Stimulated activated memory B cell treated with anti-CD40 and anti-IgM and Interleukin-4, amounts not matched to agents 10 μg/mL and 1 μg/mL and 100 μg/mL, for 72 hours (primary cell): ENCODE results near the gene TAS2R1.

Experiments used
- ATAC-seq: fragments of 150-1000 bp; cut with Tn5 transposase; 2 replicates; pipeline ENCODE4 v1.10.0; 2021
- H3K27ac Mint-ChIP-seq: one replicate; pipeline ENCODE4 v1.8.0; 2022; ENCODE audit warnings: mild to moderate bottlenecking, mixed read lengths
- H3K27me3 Mint-ChIP-seq: one replicate; pipeline ENCODE4 v1.8.0; 2022; ENCODE audit warnings: mixed read lengths
- H3K36me3 Mint-ChIP-seq: one replicate; pipeline ENCODE4 v1.8.0; 2022; ENCODE audit warnings: mixed read lengths
- H3K4me1 Mint-ChIP-seq: one replicate; pipeline ENCODE4 v1.8.0; 2022; ENCODE audit warnings: mixed read lengths
- H3K4me3 Mint-ChIP-seq: one replicate; pipeline ENCODE4 v1.8.0; 2022; ENCODE audit warnings: mild to moderate bottlenecking, moderate library complexity, mixed read lengths
- H3K9me3 Mint-ChIP-seq: one replicate; pipeline ENCODE4 v1.8.0; 2022; ENCODE audit warnings: mixed read lengths

Gene TAS2R1

DNA sequence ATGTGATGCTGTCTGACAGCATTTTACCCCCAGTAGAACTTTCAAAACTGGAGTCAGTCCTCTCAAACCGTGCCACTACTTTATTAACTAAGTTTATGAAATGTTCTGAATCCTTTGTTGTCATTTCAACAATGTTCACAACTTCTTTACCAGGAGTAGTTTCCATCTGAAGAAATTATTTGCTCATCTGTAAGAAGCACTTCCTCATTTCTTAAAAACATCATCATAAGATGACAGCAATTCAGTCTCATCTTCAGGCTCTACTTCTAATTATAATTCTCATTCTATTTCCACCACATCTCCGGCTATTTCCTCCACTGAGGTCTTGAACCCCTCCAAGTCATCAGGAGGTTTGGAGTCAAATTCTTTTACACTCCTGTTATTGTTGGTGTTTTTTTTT, 2.3 kb upstream of the TAS2R1 start:
- Mint-ChIP-seq H3K9me3 (peaks cover 31% of the 10 kb centered on the region), H3K36me3 (no peaks in the 10 kb centered on the region), H3K4me1 (no peaks in the 10 kb centered on the region), H3K27ac (no peak overlapping the region), H3K4me3 (no peak overlapping the region), H3K27me3 (no peaks in the 10 kb centered on the region)
- no peak for ATAC-seq

DNA sequence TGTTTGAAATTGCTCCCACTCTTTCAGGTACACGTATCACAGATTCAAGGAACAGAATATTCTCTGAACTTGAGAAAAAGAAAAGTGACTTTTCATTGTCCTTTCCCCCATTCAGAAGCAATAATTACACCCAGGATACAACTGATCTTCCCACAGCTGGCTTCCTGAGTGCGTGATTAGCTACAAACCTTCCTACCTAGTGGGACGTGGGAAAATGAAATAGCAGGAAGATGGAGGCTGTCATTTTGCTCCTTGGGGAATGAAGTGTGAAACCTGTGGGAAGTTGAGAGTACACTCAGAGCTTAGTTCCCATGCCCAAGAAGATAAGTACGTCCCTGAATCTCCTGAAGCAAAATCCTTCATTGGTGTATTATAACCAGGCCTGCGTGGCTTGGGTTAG, 2.6 kb downstream of the TAS2R1 start:
- no peak overlapping the region for H3K4me3 Mint-ChIP-seq
- H3K27ac Mint-ChIP-seq, result no peak overlapping the region
- H3K27me3 Mint-ChIP-seq, result no peaks in the 10 kb centered on the region
- no peaks in the 10 kb centered on the region for H3K4me1 Mint-ChIP-seq
- no peaks in the 10 kb centered on the region for H3K36me3 Mint-ChIP-seq
- ATAC-seq, result no peak
- H3K9me3 Mint-ChIP-seq, result peaks cover 5% of the 10 kb centered on the region

DNA sequence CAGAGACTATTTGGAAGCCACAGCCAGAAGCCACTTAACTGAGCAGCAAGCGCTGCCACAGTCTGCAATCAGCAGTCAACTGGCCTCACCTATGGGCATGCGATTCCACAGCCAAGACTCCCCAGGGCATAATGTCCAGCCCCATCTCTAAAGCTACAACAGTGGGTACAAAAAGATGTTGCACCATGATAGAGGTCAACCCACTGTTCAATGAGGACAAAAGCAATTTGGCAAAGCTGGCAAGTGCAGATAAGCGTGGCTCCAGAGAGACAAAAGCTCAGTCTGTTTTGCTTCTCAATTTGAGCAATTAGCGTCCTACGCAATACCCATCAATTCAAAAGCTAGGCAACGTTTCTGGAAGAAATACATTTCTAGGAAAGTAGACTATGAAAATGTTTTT, 3.2 kb downstream of the TAS2R1 start:
- ATAC-seq, result no peak
- Mint-ChIP-seq H3K27me3 (no peaks in the 10 kb centered on the region), H3K27ac (no peak overlapping the region), H3K9me3 (peaks cover 6% of the 10 kb centered on the region), H3K4me1 (no peaks in the 10 kb centered on the region), H3K4me3 (no peak overlapping the region), H3K36me3 (no peaks in the 10 kb centered on the region)

DNA sequence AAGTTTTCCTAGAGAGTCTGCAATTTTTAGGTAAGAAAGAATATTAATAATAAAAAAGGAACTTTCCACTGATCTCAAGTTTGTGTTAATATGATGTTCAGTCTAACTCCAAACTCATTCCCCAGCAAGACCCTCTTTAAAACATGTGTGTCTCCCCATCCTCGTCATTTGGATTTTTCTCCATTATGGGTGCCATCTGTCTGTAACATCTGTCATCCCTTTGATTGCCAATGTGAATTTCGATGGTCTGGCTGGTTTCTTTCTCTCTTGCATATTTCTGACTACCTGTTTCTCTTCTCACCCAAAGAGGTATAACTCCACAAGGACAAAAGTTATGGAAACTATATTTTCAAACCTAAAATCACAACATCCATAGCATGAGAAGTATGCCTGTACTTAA, 4.4 kb downstream of the TAS2R1 start:
- Mint-ChIP-seq H3K4me1 (no peaks in the 10 kb centered on the region), H3K36me3 (no peaks in the 10 kb centered on the region), H3K27ac (no peak overlapping the region), H3K9me3 (peaks cover 6% of the 10 kb centered on the region), H3K4me3 (no peak overlapping the region), H3K27me3 (no peaks in the 10 kb centered on the region)
- no peak for ATAC-seq

DNA sequence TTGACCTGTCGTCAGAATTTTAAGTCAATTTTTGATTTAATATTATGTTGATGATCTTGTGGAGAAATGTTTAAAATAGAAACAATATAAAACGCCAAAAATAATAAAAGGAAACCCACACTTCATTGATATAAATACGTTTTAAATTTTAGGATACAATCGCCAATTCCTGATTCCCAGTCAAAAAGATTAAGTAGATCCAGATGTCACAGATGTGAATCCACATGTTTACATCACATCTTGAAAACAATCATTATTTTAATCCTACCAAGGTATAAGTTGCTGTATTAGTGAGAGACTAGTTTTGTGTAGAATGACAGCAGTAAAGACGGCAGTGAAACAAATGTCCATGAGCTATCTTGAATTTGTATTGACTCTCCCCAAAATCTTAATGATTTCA, 4.9 kb downstream of the TAS2R1 start:
- H3K27ac Mint-ChIP-seq, result no peak overlapping the region
- no peak for ATAC-seq
- no peaks in the 10 kb centered on the region for H3K27me3 Mint-ChIP-seq
- no peaks in the 10 kb centered on the region for H3K36me3 Mint-ChIP-seq
- H3K9me3 Mint-ChIP-seq, result peaks cover 6% of the 10 kb centered on the region
- H3K4me3 Mint-ChIP-seq, result no peak overlapping the region
- no peaks in the 10 kb centered on the region for H3K4me1 Mint-ChIP-seq

DNA sequence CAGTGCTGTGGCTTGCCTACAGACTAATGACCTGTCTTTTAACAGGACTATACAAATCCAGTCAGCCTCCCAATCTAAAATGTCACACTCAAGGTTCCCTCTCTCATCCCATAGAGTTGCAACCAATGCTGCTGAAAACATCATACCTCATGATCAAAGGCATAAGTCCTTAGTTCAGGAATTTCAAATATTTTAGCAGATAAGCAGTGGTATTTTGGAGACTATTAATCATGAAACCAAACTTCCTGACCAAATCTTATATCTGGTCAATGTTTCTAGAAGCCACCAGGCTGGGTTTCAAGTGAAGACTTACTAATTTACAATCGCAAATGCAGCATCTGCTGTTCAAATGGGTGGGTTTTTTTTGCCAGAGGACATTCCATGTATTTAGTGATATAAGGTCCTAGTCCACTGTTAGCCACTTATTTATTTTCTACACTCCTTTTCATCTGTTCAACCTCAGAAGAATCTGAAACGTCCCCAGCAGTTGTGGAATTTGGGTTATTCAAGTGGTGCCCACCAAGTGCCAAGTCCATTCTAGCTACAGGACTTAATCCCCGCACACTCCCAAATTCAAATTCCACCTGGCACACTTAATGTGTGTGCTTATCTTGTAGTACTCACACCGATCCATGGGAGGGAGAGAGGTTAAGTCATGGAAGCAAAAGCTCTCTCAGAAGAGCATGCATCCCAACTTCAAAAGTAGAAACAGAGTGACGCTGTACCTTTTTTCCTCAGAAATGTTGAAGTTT, 5.8 kb downstream of the TAS2R1 start:
- Mint-ChIP-seq H3K4me1 (no peaks in the 10 kb centered on the region), H3K27ac (no peak overlapping the region), H3K36me3 (no peaks in the 10 kb centered on the region), H3K27me3 (no peaks in the 10 kb centered on the region), H3K9me3 (peaks cover 6% of the 10 kb centered on the region), H3K4me3 (no peak overlapping the region)
- ATAC-seq, result no peak

DNA sequence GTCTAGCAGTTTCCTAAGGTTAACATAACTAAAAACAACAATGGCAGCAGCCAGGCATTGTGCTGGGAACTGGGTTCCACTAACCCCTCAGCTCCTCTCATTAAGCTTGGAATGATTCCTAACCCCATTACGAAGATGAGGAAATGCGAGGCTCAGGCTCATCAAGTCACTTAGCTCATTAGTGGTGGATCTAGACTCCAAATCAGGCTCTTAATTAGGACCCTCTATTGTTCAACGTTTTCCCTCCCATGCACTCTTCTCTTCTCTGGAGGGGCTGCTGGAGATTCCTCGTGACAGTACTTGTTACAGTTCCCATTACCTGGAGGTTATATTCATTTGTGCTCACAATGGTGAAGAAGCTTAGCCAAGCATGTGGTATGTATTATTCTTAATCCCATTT, 6.5 kb downstream of the TAS2R1 start:
- peaks cover 2% of the 10 kb centered on the region for H3K9me3 Mint-ChIP-seq
- no peak overlapping the region for H3K27ac Mint-ChIP-seq
- H3K27me3 Mint-ChIP-seq, result no peaks in the 10 kb centered on the region
- no peaks in the 10 kb centered on the region for H3K4me1 Mint-ChIP-seq
- ATAC-seq, result no peak
- no peak overlapping the region for H3K4me3 Mint-ChIP-seq
- H3K36me3 Mint-ChIP-seq, result no peaks in the 10 kb centered on the region

DNA sequence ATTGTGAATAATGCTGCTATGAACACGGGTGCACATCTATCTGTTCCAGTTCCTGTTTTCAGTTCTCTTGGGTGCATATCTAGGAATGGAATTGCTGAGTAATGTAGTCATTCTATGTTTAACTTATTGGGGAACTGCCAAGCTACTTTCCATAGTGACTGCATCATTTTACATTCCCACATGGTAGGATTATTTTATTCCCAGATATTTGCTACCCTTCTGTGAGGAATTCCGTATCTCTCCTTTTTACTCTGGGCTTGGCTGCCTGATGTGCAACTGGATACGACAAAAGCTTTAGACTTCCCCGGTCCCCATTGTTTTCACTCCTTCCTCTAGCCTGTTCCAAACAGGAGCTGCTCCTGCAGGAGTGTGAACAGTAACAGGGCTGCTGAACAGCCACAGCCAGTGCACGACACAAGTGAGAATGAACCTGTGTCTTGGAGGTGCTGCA, 7.2 kb downstream of the TAS2R1 start:
- Mint-ChIP-seq H3K27ac (no peak overlapping the region), H3K27me3 (no peaks in the 10 kb centered on the region), H3K4me1 (no peaks in the 10 kb centered on the region), H3K9me3 (peaks cover 2% of the 10 kb centered on the region), H3K4me3 (no peak overlapping the region), H3K36me3 (no peaks in the 10 kb centered on the region)
- ATAC-seq, result no peak

DNA sequence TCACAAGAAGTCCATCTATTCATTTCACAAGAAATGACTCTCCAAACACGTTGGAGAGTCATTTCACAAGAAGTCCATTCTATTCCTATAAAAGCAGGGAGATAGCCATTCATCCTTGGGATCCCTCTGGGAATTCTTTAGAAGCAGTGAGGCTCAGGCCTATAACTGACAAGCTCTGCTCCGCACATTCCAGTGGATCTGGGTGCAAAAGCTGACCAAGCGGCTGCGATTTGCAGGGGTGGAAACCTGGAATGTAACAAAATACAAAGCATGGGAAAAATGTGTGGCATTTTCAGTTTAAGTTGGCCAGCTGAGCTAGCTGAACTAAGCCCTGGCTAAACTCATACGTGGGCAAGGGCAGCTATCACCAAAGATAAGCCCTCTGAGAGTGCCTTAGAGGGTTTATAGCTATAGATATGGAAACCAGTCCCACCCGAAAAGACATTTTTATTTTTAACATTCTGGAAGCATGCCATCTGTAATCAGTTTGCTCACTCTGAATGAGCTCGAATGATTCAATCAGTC, 8.7 kb downstream of the TAS2R1 start:
- Mint-ChIP-seq H3K9me3 (peaks cover 2% of the 10 kb centered on the region), H3K36me3 (no peaks in the 10 kb centered on the region), H3K27ac (no peak overlapping the region), H3K4me3 (no peak overlapping the region), H3K4me1 (no peaks in the 10 kb centered on the region), H3K27me3 (no peaks in the 10 kb centered on the region)
- ATAC-seq, result no peak

DNA sequence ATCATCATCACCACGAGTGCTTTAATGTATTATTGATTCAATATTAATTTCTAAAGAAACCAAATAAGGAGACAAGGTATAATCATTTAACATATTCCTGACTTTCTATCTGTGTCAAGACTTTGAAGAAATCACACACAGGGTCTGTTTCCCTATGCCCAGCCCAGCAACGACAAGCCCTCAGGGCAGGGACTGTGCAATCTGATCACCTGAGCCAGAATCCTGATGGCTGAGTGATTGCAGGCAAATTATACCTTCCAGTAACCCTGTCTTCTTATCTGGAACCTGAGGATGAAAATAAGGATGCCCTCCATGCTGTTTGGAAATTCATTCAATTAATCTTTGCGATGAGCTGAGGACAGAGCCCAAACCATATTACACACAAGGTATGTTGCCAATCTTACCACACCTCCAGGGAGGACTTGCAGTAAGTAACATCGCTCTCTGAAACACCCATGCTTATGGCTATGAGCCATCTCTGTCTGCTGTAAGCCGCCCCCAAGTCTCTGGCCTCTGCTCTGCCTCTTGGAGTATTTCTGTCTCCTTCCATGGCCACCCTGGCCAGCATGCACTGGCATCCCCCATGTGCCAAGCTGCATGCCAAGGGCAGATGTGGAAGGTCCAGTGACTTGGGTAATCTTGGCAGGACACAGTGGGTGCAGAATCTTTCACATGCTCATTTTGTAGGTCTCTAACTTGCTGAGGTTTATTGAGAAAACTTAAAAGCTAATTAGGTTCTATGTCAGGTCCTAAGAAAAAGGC, 10.6 kb downstream of the TAS2R1 start:
- H3K4me3 Mint-ChIP-seq, result no peak overlapping the region
- H3K4me1 Mint-ChIP-seq, result no peaks in the 10 kb centered on the region
- no peaks in the 10 kb centered on the region for H3K36me3 Mint-ChIP-seq
- ATAC-seq, result no peak
- H3K27ac Mint-ChIP-seq, result no peak overlapping the region
- no peaks in the 10 kb centered on the region for H3K27me3 Mint-ChIP-seq
- H3K9me3 Mint-ChIP-seq, result peaks cover 6% of the 10 kb centered on the region

DNA sequence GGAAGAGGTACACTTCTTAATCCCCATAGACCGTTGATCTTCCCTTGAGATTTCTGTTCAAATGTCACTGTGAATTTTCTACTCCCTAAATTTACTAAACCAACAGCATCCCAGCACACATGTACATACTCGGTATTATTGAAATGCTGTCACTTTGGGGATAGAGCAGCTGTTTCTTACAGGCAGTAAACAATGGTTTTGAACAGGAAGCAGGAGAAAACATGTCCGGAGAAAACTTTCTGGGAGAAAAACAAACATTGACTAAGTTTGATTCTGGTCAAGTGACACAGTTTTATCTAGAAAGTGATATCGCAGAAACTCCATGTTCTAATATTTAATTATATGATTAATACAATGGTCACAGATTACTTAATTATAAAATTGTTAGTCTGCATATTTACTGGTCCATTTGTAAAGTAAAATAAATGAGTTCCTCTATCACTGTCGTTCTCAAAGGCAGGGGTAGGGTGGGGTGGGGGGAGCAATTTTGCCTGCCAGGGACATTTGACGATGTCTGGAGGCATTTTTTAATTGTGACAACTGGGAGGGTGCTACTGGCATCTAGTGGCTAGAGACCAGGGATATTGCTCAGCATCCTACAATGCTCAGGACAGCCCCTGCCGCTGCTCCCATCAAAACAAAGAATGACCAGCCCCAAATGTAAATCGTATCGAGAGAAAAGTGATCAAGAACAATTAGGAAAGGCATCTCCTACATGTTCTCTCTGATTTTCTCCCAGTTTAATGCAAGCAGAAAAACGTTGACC, 12.2 kb downstream of the TAS2R1 start:
- Mint-ChIP-seq H3K27me3 (no peaks in the 10 kb centered on the region), H3K36me3 (no peaks in the 10 kb centered on the region), H3K4me1 (no peaks in the 10 kb centered on the region), H3K4me3 (no peak overlapping the region), H3K9me3 (peaks cover 7% of the 10 kb centered on the region), H3K27ac (no peak overlapping the region)
- ATAC-seq, result no peak

DNA sequence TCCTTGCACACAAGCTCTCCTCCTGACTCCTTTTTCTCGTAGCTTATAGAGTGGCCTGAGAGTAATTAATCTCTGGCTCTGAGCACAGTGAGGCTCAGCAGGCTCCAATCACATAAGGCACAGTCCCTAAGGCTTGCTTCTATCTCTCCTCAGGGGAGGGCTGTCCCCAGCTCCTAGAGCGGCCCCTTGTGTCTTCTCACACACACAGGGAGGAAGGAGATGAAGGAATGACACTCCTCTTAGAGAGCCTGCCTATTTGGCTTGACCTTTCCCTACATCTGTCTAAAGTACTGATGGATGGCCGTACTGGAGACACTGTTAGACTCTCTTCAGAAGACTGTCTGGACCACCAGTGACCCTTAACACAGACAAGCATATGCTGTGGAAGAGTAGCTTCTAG, 12.9 kb downstream of the TAS2R1 start:
- no peak for ATAC-seq
- no peaks in the 10 kb centered on the region for H3K4me1 Mint-ChIP-seq
- no peaks in the 10 kb centered on the region for H3K27me3 Mint-ChIP-seq
- no peak overlapping the region for H3K4me3 Mint-ChIP-seq
- no peaks in the 10 kb centered on the region for H3K36me3 Mint-ChIP-seq
- no peak overlapping the region for H3K27ac Mint-ChIP-seq
- H3K9me3 Mint-ChIP-seq, result peaks cover 6% of the 10 kb centered on the region

DNA sequence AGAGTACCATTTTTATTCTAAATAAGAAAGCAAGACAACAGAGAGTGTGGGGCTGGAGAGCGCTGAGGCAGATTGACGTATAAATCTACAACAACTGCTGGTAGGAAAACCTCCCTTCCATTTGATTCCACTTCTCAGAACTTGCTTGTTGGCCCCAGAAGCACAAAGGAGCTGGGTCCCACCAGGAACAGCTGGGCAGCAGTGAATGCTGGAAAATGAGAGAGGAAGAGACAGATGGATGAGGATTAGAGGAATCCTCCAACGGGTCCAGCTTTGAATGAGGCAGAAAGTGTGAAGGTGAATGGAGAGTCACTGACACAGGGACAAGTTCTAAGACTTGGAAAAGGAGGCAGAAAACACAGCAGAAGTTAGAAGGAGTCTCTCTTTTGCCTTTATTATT, 14.8 kb downstream of the TAS2R1 start:
- no peak for ATAC-seq
- no peak overlapping the region for H3K4me3 Mint-ChIP-seq
- no peaks in the 10 kb centered on the region for H3K27me3 Mint-ChIP-seq
- no peak overlapping the region for H3K27ac Mint-ChIP-seq
- H3K4me1 Mint-ChIP-seq, result no peaks in the 10 kb centered on the region
- H3K36me3 Mint-ChIP-seq, result no peaks in the 10 kb centered on the region
- H3K9me3 Mint-ChIP-seq, result peaks cover 15% of the 10 kb centered on the region

DNA sequence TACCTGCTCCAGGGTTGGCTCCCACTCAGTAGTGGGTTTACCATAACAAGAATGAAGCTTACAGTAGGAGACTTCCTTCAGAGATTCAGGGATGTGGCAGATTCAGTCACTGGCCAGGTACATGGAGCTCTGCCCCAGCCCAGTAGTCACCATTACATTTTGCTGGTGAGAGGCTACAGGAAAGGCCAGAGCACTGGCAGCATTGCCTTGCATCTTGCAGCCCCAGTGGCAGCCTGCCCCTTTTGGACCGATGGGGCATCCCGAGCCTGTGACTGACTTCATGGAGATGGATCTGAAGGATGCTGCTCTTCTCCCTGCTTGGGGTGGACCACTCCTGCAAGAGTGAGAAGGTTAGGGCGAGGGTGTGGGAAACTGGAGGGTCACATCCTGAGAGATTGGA, 16.8 kb downstream of the TAS2R1 start:
- H3K4me3 Mint-ChIP-seq, result no peak overlapping the region
- H3K27me3 Mint-ChIP-seq, result no peaks in the 10 kb centered on the region

DNA sequence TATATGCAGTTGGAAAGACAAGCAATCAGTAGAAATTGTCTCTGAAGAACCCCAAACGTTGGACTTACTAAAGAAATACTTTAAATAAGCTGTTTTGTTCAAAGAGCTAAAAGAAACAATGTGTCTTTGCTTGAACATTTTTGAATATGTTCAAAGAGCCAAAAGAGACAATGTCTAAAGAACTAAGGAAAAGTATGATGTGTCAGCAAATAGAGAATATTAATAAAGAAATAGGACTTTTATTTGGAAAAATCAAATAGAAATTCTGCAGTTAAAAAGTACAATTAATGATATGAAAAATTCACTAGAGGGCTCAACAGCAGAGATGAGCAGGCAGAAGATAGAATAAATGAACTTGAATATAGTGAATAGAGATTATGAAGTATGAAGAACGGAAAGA, 19.2 kb downstream of the TAS2R1 start:
- no peaks in the 10 kb centered on the region for H3K27me3 Mint-ChIP-seq
- H3K9me3 Mint-ChIP-seq, result peaks cover 15% of the 10 kb centered on the region
- no peaks in the 10 kb centered on the region for H3K4me1 Mint-ChIP-seq
- H3K27ac Mint-ChIP-seq, result no peak overlapping the region
- no peaks in the 10 kb centered on the region for H3K36me3 Mint-ChIP-seq
- H3K4me3 Mint-ChIP-seq, result no peak overlapping the region
- ATAC-seq, result no peak

More for the DNA sequence above, 16.8 kb downstream of the TAS2R1 start:
- H3K27ac Mint-ChIP-seq, result no peak overlapping the region
- H3K9me3 Mint-ChIP-seq, result peaks cover 15% of the 10 kb centered on the region
- ATAC-seq, result no peak
- H3K36me3 Mint-ChIP-seq, result no peaks in the 10 kb centered on the region
- H3K4me1 Mint-ChIP-seq, result no peaks in the 10 kb centered on the region
